Activated naive CD4-positive, alpha-beta T cell treated with anti-CD3 and anti-CD28 coated beads, Interleukin-2, amount 10 ng/mL, durations not matched to agents 7 days and 5 days (primary cell): ENCODE data around the gene MDGA2.

Source experiments
- CTCF ChIA-PET: fragments of 350-600 bp; sonication (Branson Sonifier 250); formaldehyde crosslinking; loops from one replicate; lab custom pipeline; 2021; ENCODE audit warnings: antibody characterized with exemption; lab: Charles Lee
- DNase-seq: peaks from one replicate; pipeline ENCODE4 v3.0.0-alpha.2; 2020
- H3K27ac Mint-ChIP-seq: one replicate; pipeline ENCODE4 v1.8.0; 2021; ENCODE audit warnings: mild to moderate bottlenecking, moderate library complexity, mixed read lengths
- H3K27me3 Mint-ChIP-seq: one replicate; pipeline ENCODE4 v1.8.0; 2021; ENCODE audit warnings: mild to moderate bottlenecking, mixed read lengths
- H3K36me3 Mint-ChIP-seq: one replicate; pipeline ENCODE4 v1.8.0; 2021; ENCODE audit warnings: mixed read lengths
- H3K4me1 Mint-ChIP-seq: one replicate; pipeline ENCODE4 v1.8.0; 2021; ENCODE audit warnings: mixed read lengths
- H3K4me3 Mint-ChIP-seq: one replicate; pipeline ENCODE4 v1.8.0; 2021; ENCODE audit warnings: mild to moderate bottlenecking, moderate library complexity, mixed read lengths
- H3K9me3 Mint-ChIP-seq: one replicate; pipeline ENCODE4 v1.8.0; 2021; ENCODE audit warnings: mixed read lengths

Gene MDGA2

DNA sequence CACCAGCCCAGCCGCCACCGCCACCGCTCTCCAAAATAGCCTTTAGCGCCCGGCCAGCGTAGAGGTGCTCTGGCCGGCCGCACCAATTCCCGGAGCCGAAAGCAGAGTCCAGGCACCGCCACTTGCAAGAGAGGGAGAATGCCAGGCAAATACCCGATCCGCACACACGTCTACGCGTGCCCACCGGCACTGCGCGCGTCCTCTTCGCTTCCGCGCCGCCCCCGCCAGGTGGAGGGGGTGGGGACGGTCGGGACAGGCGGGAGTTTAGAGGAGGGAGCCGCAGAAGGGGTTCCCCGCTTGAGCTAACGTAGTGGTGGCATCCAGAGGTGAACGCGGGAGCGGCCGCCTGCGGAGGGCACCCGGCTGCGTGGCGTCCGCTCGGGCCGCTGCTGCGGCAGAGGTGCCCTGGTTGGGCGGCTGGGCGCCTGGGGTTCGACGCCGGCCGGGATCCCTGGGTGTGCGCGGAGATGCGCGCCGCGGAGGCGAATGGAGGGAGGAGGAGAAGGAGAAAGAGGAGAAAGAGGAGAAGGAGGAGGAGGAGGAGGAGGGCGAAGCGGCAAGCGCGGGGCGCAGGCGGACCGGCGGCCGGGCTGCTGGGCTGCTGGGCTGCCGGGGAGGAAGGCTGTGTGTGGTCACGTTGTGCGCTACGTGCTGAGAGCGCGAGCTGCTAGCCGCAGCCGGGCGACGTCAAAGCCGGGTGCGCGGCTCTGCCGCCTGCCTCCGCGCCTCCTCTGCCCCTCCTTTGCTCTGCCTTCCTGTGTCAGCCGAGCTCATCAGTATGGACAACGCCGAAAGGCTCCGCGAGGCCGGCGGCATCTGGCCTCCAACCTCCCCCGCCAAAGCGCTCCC, at the start of gene MDGA2:
Gene MDGA2 (minus strand): TSS at position 140 of the 849 bp plus-strand sequence.
- H3K9me3 Mint-ChIP-seq, result no peaks in the 10 kb centered on the region
- H3K27ac Mint-ChIP-seq, result peak within 1 kb of the TSS; percentile 62
- H3K36me3 Mint-ChIP-seq, result no peaks in the 10 kb centered on the region
- H3K4me3 Mint-ChIP-seq, result peak within 1 kb of the TSS; percentile 24
- CTCF ChIA-PET, result no interaction called here
- H3K27me3 Mint-ChIP-seq, result peaks cover 52% of the 10 kb centered on the region
- peaks cover 5% of the 10 kb centered on the region for H3K4me1 Mint-ChIP-seq
- no peak for DNase-seq

- no peak for DNase-seq
- no peaks in the 10 kb centered on the region for H3K27me3 Mint-ChIP-seq
- H3K27ac Mint-ChIP-seq, result no peak overlapping the region
- peaks cover 4% of the 10 kb centered on the region for H3K9me3 Mint-ChIP-seq
- no peaks in the 10 kb centered on the region for H3K36me3 Mint-ChIP-seq
- no peak overlapping the region for H3K4me3 Mint-ChIP-seq
- CTCF ChIA-PET, result no interaction called here
- no peaks in the 10 kb centered on the region for H3K4me1 Mint-ChIP-seq
Observed at GRCh38 chr14:47722929-47723693, 47.7 kb upstream of the MDGA2 start.

DNA sequence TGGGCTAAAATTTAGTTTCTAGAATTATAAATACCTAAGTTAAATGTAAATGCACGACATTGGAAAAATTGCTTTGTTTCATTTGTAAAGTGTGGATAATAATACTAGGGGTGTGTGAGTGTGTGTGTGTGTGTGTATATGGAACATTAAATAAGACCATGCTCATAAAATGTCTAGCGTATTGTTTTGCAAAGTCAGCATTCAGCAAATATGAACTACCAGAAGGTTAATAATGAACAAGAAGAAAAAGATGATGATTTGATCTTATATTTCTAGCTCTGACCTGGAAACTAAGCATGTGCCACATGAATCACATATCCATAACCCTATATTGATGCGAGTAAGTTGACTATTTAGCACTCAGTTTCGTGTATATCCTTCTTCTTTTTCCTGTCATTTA, 44.9 kb upstream of the MDGA2 start:
- CTCF ChIA-PET, result no interaction called here
- H3K27me3 Mint-ChIP-seq, result no peaks in the 10 kb centered on the region
- no peak overlapping the region for H3K27ac Mint-ChIP-seq
- H3K4me1 Mint-ChIP-seq, result no peaks in the 10 kb centered on the region
- H3K9me3 Mint-ChIP-seq, result peaks cover 7% of the 10 kb centered on the region
- no peak for DNase-seq
- no peak overlapping the region for H3K4me3 Mint-ChIP-seq
- H3K36me3 Mint-ChIP-seq, result no peaks in the 10 kb centered on the region

- CTCF ChIA-PET, result no interaction called here
- Mint-ChIP-seq H3K9me3 (peaks cover 4% of the 10 kb centered on the region), H3K27me3 (no peaks in the 10 kb centered on the region), H3K36me3 (no peaks in the 10 kb centered on the region), H3K4me3 (no peak overlapping the region), H3K27ac (no peak overlapping the region), H3K4me1 (no peaks in the 10 kb centered on the region)
- no peak for DNase-seq
Observed at GRCh38 chr14:47715330-47715729, 39.9 kb upstream of the MDGA2 start.

DNA sequence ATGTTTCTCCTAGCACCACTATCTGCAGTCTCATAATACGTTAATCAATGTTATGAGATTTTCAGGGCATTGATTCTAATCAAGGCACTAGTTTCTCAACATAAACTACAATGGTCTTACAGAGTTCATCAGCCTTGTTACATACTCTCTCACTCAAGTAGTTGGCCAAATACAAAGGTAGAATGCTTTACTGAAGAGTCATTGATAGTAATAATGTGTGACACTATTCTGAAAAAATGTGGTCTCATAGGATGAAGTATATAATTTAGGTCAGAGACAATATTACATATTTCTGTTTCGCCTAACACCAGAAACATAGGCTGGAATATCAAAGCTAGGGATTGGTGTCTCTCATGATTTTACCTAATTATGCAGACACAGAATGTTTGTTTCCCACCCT, 35.2 kb upstream of the MDGA2 start:
- Mint-ChIP-seq H3K9me3 (peaks cover 5% of the 10 kb centered on the region), H3K27ac (no peak overlapping the region), H3K27me3 (no peaks in the 10 kb centered on the region), H3K4me1 (no peaks in the 10 kb centered on the region), H3K4me3 (no peak overlapping the region), H3K36me3 (no peaks in the 10 kb centered on the region)
- no peak for DNase-seq
- CTCF ChIA-PET, result no interaction called here

DNA sequence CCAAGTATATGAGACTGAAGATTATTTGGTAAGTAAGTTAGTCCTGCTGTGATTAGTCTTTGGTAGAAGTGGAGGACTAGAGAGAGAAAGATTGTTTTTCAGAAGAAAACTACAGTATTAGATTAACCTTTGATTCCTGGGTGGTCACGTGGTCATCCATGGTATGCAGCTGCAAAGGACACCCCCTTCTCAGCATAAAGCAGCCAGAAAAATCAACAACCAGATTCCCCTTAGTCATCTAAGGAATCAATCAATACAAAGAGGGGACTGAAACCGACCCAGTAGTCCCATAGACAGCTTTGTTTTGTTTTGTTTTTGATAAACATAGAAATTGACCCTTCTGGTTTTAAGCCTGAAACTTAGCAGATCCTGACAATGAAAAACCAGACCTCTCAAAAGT, 30.3 kb upstream of the MDGA2 start:
- Mint-ChIP-seq H3K4me1 (no peaks in the 10 kb centered on the region), H3K27me3 (no peaks in the 10 kb centered on the region), H3K36me3 (no peaks in the 10 kb centered on the region), H3K9me3 (peaks cover 5% of the 10 kb centered on the region), H3K4me3 (no peak overlapping the region), H3K27ac (no peak overlapping the region)
- DNase-seq, result no peak
- CTCF ChIA-PET, result no interaction called here

- Mint-ChIP-seq H3K27ac (no peak overlapping the region), H3K4me3 (no peak overlapping the region), H3K4me1 (no peaks in the 10 kb centered on the region), H3K27me3 (no peaks in the 10 kb centered on the region), H3K36me3 (no peaks in the 10 kb centered on the region), H3K9me3 (no peaks in the 10 kb centered on the region)
- CTCF ChIA-PET, result no interaction called here
- DNase-seq, result no peak
Observed at GRCh38 chr14:47691829-47692228, 16.4 kb upstream of the MDGA2 start.

DNA sequence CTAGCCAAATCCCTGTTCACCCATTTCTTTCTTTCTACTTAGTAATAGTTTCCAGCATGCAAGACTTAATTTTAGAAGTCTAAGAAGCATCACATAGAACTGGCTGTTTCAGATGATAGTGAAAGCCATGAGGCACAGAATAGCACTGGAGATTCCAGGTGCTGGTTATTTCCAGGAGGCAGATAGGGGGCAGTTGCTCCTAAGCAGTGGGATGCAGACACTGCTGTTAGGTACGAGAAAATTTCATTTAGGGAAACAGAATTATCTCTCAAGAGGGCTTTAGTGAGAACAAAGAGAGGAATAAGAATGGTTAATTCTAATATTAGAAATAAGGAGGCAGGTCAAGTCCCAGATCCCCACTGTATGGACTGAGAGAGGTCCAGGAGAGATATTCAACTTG, 3.6 kb upstream of the MDGA2 start:
- H3K9me3 Mint-ChIP-seq, result no peaks in the 10 kb centered on the region
- no peak overlapping the region for H3K4me3 Mint-ChIP-seq
- peaks cover 5% of the 10 kb centered on the region for H3K4me1 Mint-ChIP-seq
- DNase-seq, result no peak
- H3K36me3 Mint-ChIP-seq, result no peaks in the 10 kb centered on the region
- no peak overlapping the region for H3K27ac Mint-ChIP-seq
- peaks cover 34% of the 10 kb centered on the region for H3K27me3 Mint-ChIP-seq
- CTCF ChIA-PET, result interaction anchor here (0.6 kb wide), 1 partner anchor 653 kb away, joined by 3 read pairs; no protein-coding TSS in a partner anchor

DNA sequence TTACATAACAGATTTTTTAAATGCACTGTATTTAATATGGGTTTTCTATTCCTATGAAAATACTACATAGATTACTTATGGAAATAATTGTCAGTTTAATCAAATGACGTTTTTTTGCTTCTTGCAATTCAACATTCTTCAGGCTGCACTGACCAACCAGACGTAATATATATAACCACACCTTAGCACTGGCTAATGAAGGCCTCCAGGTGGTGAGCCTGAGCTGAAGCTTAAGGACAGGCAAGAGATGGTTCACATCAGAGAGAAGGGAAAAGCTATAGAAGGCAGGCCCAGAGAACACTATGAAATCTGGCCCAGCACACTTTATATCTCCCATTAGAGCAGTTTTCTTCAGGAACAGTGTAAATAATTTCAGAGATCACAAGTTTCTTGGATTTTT, 2.8 kb upstream of the MDGA2 start:
- DNase-seq, result no peak
- Mint-ChIP-seq H3K27me3 (peaks cover 43% of the 10 kb centered on the region), H3K4me1 (peaks cover 5% of the 10 kb centered on the region), H3K4me3 (no peak overlapping the region), H3K9me3 (no peaks in the 10 kb centered on the region), H3K36me3 (no peaks in the 10 kb centered on the region), H3K27ac (no peak overlapping the region)
- CTCF ChIA-PET, result no interaction called here

DNA sequence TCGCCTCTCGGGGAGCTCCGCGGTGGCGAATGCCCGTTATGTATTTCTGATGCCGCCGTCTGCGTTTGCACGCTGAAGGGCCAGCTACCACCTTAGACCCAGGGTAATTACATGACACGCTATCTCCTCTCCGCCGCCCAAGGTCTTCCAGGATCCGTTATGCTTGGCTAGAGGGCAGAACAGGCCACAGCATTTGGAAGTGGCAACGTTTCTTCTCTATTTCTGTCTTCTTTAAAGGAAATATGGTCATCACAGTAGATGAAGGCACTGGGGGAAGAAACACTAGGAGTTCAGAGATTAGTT, 861 bp upstream of the MDGA2 start:
- CTCF ChIA-PET, result no interaction called here
- Mint-ChIP-seq H3K27me3 (peaks cover 52% of the 10 kb centered on the region), H3K36me3 (no peaks in the 10 kb centered on the region), H3K27ac (peak overlapping the region; percentile 47), H3K9me3 (no peaks in the 10 kb centered on the region), H3K4me3 (peak overlapping the region; percentile 24), H3K4me1 (peaks cover 5% of the 10 kb centered on the region)
- DNase-seq, result no peak

- CTCF ChIA-PET, result no interaction called here
- Mint-ChIP-seq H3K27ac (peak overlapping the region; percentile 62), H3K9me3 (no peaks in the 10 kb centered on the region), H3K36me3 (no peaks in the 10 kb centered on the region), H3K4me3 (no peak overlapping the region), H3K4me1 (peaks cover 5% of the 10 kb centered on the region), H3K27me3 (peaks cover 52% of the 10 kb centered on the region)
- DNase-seq, result no peak
Observed at GRCh38 chr14:47674543-47675465, 601 bp downstream of the MDGA2 start.

GRCh38 chr14:47674148-47674542, 1.3 kb downstream of the MDGA2 start:
- Mint-ChIP-seq H3K36me3 (no peaks in the 10 kb centered on the region), H3K27me3 (peaks cover 52% of the 10 kb centered on the region), H3K9me3 (no peaks in the 10 kb centered on the region), H3K4me1 (peaks cover 5% of the 10 kb centered on the region), H3K27ac (peak overlapping the region; percentile 62), H3K4me3 (no peak overlapping the region)
- no peak for DNase-seq
- CTCF ChIA-PET, result no interaction called here

GRCh38 chr14:47665337-47666134, 9.9 kb downstream of the MDGA2 start:
- no peak for DNase-seq
- H3K36me3 Mint-ChIP-seq, result no peaks in the 10 kb centered on the region
- CTCF ChIA-PET, result no interaction called here
- H3K4me1 Mint-ChIP-seq, result no peaks in the 10 kb centered on the region
- no peak overlapping the region for H3K27ac Mint-ChIP-seq
- no peaks in the 10 kb centered on the region for H3K27me3 Mint-ChIP-seq
- peaks cover 9% of the 10 kb centered on the region for H3K9me3 Mint-ChIP-seq
- H3K4me3 Mint-ChIP-seq, result no peak overlapping the region
